ENCODE results near the gene HELZ2. TPM values are rescaled to one million over a fixed set of nuclear protein-coding genes. Genes with fewer than 3 reads are reported as not detected.

Gene HELZ2
- total RNA-seq, 1 experiment from 2014 or later: 27.9 TPM

DNA sequence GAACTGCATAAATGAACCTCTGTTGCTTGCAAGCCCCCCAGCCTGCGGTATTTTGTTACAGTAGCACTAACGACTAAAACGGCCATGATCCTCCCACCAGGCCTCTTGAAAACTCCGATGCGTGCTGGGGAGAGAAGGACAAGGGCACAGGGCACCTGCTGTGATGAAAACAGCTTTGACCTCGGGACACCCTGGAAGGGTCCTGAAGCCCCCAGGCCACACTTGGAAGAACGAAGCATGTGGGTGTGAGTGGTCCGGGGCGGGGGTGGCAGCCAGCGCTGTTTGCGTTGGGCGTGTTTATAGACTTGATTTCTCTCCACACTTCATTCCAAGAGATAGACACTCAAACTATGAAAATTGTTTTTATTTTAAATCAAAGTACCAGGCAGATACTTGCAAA, 13.2 kb upstream of the HELZ2 start:
- Histone ChIP-seq H2BK12ac (ENCODE audit: insufficient read length, low read depth, low read length) (no peak overlapping the region), H2AFZ (ENCODE audit: low read length) (no peak overlapping the region), H3K79me1 (ENCODE audit: insufficient read depth, low read depth, low read length, poor library complexity, severe bottlenecking) (no peaks in the 10 kb centered on the region), H3K27ac (ENCODE audit: insufficient read length, low read depth, low read length) (no peak overlapping the region), H3K9me3 (ENCODE audit: control insufficient read depth, low read depth, low read length) (no peaks in the 10 kb centered on the region), H3K9ac (ENCODE audit: extremely low read depth, insufficient read length, low read length) (no peak overlapping the region), H4K91ac (ENCODE audit: insufficient read length, low read depth, low read length) (no peak overlapping the region), H4K5ac (ENCODE audit: insufficient read length, low read depth, low read length) (no peak overlapping the region), H4K20me1 (ENCODE audit: control insufficient read depth, insufficient read depth, insufficient read length) (no peaks in the 10 kb centered on the region), H3K56ac (ENCODE audit: insufficient read length, low read depth, low read length) (no peak overlapping the region), H2BK120ac (ENCODE audit: low read depth, low read length, poor library complexity, severe bottlenecking) (no peak overlapping the region), H3K4me1 (ENCODE audit: insufficient read depth, low read length) (no peaks in the 10 kb centered on the region), H2AK5ac (ENCODE audit: insufficient read length, low read length) (no peak overlapping the region), H3K4ac (ENCODE audit: low read depth, low read length) (no peak overlapping the region), H4K8ac (replicated peaks; ENCODE audit: insufficient read length, low read depth, low read length) (no peak overlapping the region), H2BK20ac (ENCODE audit: low read depth, low read length, poor library complexity, severe bottlenecking) (no peak overlapping the region), H3K23me2 (ENCODE audit: insufficient read length, low read depth, low read length, poor library complexity, severe bottlenecking) (no peaks in the 10 kb centered on the region), H3T11ph (ENCODE audit: low read length) (no peak overlapping the region), H2BK5ac (ENCODE audit: insufficient read length, low read length) (no peak overlapping the region), H3K27me3 (ENCODE audit: insufficient read depth, low read length) (no peaks in the 10 kb centered on the region), H2BK15ac (ENCODE audit: low read depth, low read length) (no peak overlapping the region), H3K18ac (ENCODE audit: insufficient read length, low read depth, low read length) (no peak overlapping the region), H3K23ac (ENCODE audit: insufficient read length, low read depth, low read length) (no peak overlapping the region), H3K79me2 (ENCODE audit: insufficient read depth, low read length) (no peaks in the 10 kb centered on the region), H3K4me2 (ENCODE audit: insufficient read depth, insufficient read length, low read length) (no peak overlapping the region), H3K14ac (ENCODE audit: insufficient read depth, low read length) (no peak overlapping the region)
- peaks cover 2% of the 10 kb centered on the region; the same call in 1 of the 2 replicates for H3K27me3 Mint-ChIP-seq (ENCODE audit: low read depth)
- H3K4me1 Mint-ChIP-seq: peaks cover 11 to 15% of the 10 kb centered on the region in 2 experiments
- no CpG with 5 or more reads among the region's 12 CpGs for WGBS (ENCODE audit: extremely low coverage, insufficient read length, low lambda C conversion rate)
- peaks cover 0 to 23% (median 18%) of the 10 kb centered on the region in 3 experiments for H3K36me3 Mint-ChIP-seq (ENCODE audit: insufficient read depth in 1 of 3, low read depth in 3 of 3)
- H3K9me3 Mint-ChIP-seq: no peaks in the 10 kb centered on the region
- H3K27ac Mint-ChIP-seq: peak overlapping the region; percentile 32 to 64 (median 59); a peak in 3 of 7 replicates
- TF ChIP-seq, protein P1, sequence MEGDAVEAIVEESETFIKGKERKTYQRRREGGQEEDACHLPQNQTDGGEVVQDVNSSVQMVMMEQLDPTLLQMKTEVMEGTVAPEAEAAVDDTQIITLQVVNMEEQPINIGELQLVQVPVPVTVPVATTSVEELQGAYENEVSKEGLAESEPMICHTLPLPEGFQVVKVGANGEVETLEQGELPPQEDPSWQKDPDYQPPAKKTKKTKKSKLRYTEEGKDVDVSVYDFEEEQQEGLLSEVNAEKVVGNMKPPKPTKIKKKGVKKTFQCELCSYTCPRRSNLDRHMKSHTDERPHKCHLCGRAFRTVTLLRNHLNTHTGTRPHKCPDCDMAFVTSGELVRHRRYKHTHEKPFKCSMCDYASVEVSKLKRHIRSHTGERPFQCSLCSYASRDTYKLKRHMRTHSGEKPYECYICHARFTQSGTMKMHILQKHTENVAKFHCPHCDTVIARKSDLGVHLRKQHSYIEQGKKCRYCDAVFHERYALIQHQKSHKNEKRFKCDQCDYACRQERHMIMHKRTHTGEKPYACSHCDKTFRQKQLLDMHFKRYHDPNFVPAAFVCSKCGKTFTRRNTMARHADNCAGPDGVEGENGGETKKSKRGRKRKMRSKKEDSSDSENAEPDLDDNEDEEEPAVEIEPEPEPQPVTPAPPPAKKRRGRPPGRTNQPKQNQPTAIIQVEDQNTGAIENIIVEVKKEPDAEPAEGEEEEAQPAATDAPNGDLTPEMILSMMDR (conservative IDR thresholded peaks at IDR 0.05): no peak
- DNase-seq: no peak
- H3K4me3 Mint-ChIP-seq: no peak overlapping the region
